ENCODE results near the gene TARS2. TPM values are rescaled to one million over a fixed set of nuclear protein-coding genes. Genes with fewer than 3 reads are reported as not detected.

TARS2 gene
- total and polyA plus RNA-seq, 2 of the 13 experiments (the other 11 are each of a cell fraction or from before 2014, with no cell fraction given): 21.3 to 22.8 TPM

DNA sequence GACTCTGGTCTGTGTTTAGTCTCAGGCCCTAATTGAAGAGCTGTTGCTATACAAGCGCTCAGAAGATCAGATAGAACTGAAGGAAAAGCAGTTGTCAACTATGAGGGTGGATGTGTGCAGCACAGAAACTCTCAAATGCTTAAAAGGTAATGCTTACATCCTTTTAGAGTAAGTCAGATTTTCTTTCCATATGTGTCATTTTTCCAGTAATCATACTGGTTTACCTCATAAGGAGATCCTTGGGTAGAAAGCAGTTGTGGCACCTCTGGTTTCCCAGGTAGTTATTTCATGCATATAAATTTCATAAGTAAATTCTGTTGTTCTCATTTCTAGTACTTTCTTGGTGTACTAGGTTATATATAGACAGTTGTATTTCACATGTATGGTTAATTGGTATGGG is 43.0 kb upstream of the TARS2 start:
- Histone ChIP-seq H3K79me2 (ENCODE audit: insufficient read depth, low read length) (peaks cover 2% of the 10 kb centered on the region), H3K9me3 (ENCODE audit: low read length) (no peaks in the 10 kb centered on the region), H3K9ac (ENCODE audit: insufficient read depth, low read depth, low read length) (no peak overlapping the region), H3K27me3 (ENCODE audit: control insufficient read depth in 1 of 2, insufficient read depth in 2 of 2, low read length in 2 of 2) (no peaks in the 10 kb centered on the region), H2AFZ (ENCODE audit: low read length) (no peak overlapping the region), H3K4me3 (replicated peaks in 1 of 3; ENCODE audit: insufficient read depth in 1 of 3, low read depth in 2 of 3, low read length in 3 of 3) (no peak overlapping the region), H4K20me1 (ENCODE audit: insufficient read depth, low read length) (no peaks in the 10 kb centered on the region), H3K4me2 (ENCODE audit: low read depth, low read length) (no peak overlapping the region), H3K4me1 (ENCODE audit: insufficient read depth, low read length) (no peaks in the 10 kb centered on the region), H3K27ac (ENCODE audit: extremely low read length, insufficient read depth, low read length) (no peak overlapping the region), H3K36me3 (replicated peaks in 1 of 2; ENCODE audit: control insufficient read depth in 1 of 2, insufficient read depth in 2 of 2, low read length in 2 of 2) (peaks cover 7 to 62% of the 10 kb centered on the region in 2 experiments)
- 100% methylated on average over 1 of the region's 1 CpG for WGBS (ENCODE audit: low lambda C conversion rate)
- intact Hi-C loops (cut with micrococcal nuclease; ENCODE audit: unreplicated experiment): no loop called here
- CTCF ChIA-PET (ENCODE audit: low intra/inter-chr PET ratio, low total read pairs): no interaction called here
- no peak for FAIRE-seq
- ATAC-seq: no peak
- POLR2A ChIA-PET: no interaction called here
- no peak for DNase-seq (ENCODE audit: low spot score)
- in situ Hi-C loops (cut with HindIII; ENCODE audit: extremely low pct_ligation_motif_present, low pct_unique_long_range_greater_than_20kb): no loop called here
- BruUV-seq (replicated peaks): no TSS peak
- TF ChIP-seq ZBTB7B (CRISPR knock-in tag; IDR thresholded peaks at IDR 0.05) (no peak), KLF6 (CRISPR knock-in tag; IDR thresholded peaks at IDR 0.05) (no peak)

- no peaks in the 10 kb centered on the region for H3K79me2 ChIP-seq (ENCODE audit: insufficient read depth, low read length)
- no TSS peak for BruUV-seq (replicated peaks)
- no peak for ATAC-seq
- H3K9ac ChIP-seq (ENCODE audit: insufficient read depth, low read depth, low read length): no peak overlapping the region
- H3K27ac ChIP-seq (ENCODE audit: extremely low read length, insufficient read depth, low read length): no peak overlapping the region
- no peak overlapping the region for H2AFZ ChIP-seq (ENCODE audit: low read length)
- TF ChIP-seq ZNF549 (CRISPR knock-in tag; IDR thresholded peaks at IDR 0.05) (no peak), RXRB (CRISPR knock-in tag; IDR thresholded peaks at IDR 0.05; ENCODE audit: borderline replicate concordance) (no peak), ZNF557 (CRISPR knock-in tag; IDR thresholded peaks at IDR 0.05) (no peak), ZNF512 (CRISPR knock-in tag; IDR thresholded peaks at IDR 0.05) (no peak), ISL2 (CRISPR knock-in tag; IDR thresholded peaks at IDR 0.05) (no peak)
- TF ChIP-seq, protein P1, sequence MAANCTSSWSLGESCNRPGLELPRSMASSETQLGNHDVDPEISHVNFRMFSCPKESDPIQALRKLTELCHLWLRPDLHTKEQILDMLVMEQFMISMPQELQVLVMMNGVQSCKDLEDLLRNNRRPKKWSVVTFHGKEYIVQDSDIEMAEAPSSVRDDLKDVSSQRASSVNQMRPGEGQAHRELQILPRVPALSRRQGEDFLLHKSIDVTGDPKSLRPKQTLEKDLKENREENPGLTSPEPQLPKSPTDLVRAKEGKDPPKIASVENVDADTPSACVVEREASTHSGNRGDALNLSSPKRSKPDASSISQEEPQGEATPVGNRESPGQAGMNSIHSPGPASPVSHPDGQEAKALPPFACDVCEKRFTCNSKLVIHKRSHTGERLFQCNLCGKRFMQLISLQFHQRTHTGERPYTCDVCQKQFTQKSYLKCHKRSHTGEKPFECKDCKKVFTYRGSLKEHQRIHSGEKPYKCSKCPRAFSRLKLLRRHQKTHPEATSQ (CRISPR knock-in tag; IDR thresholded peaks at IDR 0.05; ENCODE audit: borderline replicate concordance): no peak
- TF ChIP-seq, protein P2, sequence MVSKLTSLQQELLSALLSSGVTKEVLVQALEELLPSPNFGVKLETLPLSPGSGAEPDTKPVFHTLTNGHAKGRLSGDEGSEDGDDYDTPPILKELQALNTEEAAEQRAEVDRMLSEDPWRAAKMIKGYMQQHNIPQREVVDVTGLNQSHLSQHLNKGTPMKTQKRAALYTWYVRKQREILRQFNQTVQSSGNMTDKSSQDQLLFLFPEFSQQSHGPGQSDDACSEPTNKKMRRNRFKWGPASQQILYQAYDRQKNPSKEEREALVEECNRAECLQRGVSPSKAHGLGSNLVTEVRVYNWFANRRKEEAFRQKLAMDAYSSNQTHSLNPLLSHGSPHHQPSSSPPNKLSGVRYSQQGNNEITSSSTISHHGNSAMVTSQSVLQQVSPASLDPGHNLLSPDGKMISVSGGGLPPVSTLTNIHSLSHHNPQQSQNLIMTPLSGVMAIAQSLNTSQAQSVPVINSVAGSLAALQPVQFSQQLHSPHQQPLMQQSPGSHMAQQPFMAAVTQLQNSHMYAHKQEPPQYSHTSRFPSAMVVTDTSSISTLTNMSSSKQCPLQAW (CRISPR knock-in tag; IDR thresholded peaks at IDR 0.05): no peak
- intact Hi-C loops (cut with micrococcal nuclease; ENCODE audit: unreplicated experiment): no loop called here
- H3K4me3 ChIP-seq (replicated peaks in 1 of 3; ENCODE audit: insufficient read depth in 1 of 3, low read depth in 2 of 3, low read length in 3 of 3): no peak overlapping the region
- POLR2A ChIA-PET: no interaction called here
- DNase-seq (ENCODE audit: low spot score): no peak
- no peaks in the 10 kb centered on the region for H3K9me3 ChIP-seq (ENCODE audit: low read length)
- CTCF ChIA-PET (ENCODE audit: low intra/inter-chr PET ratio, low total read pairs): no interaction called here
- no peaks in the 10 kb centered on the region for H4K20me1 ChIP-seq (ENCODE audit: insufficient read depth, low read length)
- in situ Hi-C loops (cut with HindIII; ENCODE audit: extremely low pct_ligation_motif_present, low pct_unique_long_range_greater_than_20kb): no loop called here
- FAIRE-seq: no peak
- peaks cover 8 to 50% of the 10 kb centered on the region in 2 experiments for H3K36me3 ChIP-seq (replicated peaks in 1 of 2; ENCODE audit: control insufficient read depth in 1 of 2, insufficient read depth in 2 of 2, low read length in 2 of 2)
- no peaks in the 10 kb centered on the region for H3K27me3 ChIP-seq (ENCODE audit: control insufficient read depth in 1 of 2, insufficient read depth in 2 of 2, low read length in 2 of 2)
- no peaks in the 10 kb centered on the region for H3K4me1 ChIP-seq (ENCODE audit: insufficient read depth, low read length)
- no peak overlapping the region for H3K4me2 ChIP-seq (ENCODE audit: low read depth, low read length)
- 98% methylated on average over 4 of the region's 4 CpGs for WGBS (ENCODE audit: low lambda C conversion rate)
Observed at GRCh38 chr1:150456146-150456647, 31.0 kb upstream of the TARS2 start.
